HG02840 (cell line): ENCODE measurements around the gene SLC35F3.

ENCODE experiments used
- ATAC-seq: cut with Tn5 transposase; IDR thresholded peaks from one replicate; pipeline ENCODE4 v1.9.1; 2021; ENCODE audit warnings: mild to moderate bottlenecking, moderate library complexity, moderate number of reproducible peaks; ENCODE audit not compliant: unreplicated experiment, low FRiP score

The SLC35F3 gene

DNA sequence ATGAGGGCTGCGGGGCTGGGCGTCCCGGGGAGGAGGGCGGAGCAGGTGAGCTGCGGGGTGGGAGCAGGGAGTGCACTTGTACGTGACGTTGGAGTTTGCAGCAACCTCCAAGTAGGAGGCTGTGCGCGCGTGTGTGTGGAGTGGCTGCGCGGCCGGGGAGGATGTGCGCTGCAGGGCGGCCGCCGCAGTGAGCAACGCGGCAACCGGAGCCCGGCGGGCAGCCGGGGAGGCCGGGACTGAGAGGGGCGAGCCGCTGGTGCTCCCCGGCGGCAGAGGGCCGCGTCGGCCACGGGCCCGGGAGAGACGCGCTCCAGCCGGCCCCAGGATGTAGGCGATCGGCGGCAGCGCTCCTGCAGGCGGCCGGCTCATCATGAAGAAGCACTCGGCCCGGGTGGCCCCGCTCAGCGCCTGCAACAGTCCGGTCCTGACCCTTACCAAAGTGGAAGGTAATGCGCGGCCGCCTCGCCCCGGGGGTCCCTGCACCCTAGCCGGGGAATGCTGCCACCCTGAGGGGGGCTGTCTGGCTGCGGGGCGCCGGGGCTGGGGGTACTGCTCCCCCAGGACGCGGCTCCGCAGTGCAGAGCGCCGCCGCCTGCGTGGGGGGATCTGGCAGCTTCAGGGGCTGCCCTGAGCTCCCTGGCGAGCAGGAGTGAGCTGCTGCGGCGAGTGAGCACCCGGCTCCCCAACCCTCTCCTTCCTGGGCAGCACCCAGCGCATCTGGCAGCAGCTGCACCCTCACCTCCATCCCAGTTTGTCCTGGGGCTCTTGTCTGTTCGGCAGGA lies 309.8 kb downstream of the SLC35F3 start:
- ATAC-seq: no peak

DNA sequence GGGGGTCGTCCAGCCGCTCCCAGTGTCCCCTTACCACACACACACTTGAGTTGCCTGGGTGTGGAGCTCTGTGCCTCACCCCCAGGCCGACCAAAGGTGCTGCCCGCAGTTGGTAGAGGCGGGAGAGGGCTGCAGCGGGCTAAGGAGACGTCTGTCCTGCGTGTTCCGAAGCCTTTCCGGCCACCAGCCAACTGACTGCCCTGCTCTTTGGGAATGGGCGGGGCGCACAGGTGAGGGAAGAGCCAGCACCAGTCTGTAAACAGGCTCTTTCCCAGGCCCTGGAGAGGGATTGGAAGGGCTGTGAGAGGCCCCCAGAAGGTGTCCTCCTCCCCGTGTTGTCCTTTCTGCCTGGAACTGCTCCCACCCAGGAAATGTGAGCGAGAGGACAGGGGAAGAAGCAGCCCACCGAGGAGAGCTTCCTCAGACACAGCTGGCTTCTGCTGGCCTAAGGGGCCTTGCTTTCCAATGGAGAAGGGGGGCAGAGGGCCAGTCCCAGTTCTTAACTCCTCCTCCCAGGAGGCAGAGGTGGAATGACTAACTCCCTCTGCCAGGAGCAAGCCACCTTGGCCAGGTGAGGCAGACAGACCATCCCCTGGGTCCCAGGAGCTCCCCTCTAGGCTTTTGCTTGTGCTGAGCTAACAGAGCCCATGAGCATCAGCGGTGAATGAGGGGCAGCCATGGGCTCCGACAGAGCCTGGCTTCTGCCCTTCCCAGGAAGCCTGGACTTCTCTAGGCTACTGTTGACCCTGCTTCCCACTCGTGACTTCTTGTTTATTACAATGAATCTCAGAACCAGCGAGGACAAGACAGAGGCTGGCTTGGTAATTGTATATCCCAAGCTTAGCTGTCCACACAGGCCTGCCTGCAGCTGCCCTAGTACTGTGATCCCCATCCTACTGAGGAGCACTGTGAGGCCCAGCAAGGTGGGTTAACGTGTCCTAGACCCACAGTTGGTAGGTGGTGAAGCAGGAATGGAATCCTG lies 310.7 kb downstream of the SLC35F3 start:
- ATAC-seq: no peak

DNA sequence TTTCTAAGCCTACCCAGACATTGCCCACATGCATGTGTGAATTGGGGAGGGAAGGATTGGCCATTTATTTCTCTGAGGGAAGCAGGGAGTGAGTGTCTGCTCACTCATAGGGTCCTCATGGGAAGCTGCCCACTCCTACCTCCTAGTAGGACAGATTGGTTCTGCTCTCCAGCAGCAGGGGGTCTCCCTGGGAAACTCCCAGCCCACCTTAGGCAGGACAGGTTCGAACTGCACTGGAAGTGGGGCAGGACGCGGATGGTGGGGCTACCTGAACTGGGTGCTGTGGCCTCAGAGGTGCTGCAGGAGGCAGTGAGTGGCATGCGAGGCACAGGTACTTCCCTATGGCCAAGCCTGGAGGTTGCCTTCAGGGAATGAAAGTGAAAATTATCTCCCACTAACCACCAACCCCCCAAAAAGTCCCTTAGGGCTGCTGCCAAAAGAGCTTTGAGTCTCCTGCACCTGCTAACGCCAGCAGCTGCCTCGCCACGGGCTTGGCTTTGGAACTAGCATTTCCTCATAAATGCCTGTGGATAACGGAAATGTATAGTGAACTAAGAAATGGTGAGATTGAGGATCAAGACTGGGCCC lies 311.7 kb downstream of the SLC35F3 start:
- ATAC-seq: no peak

DNA sequence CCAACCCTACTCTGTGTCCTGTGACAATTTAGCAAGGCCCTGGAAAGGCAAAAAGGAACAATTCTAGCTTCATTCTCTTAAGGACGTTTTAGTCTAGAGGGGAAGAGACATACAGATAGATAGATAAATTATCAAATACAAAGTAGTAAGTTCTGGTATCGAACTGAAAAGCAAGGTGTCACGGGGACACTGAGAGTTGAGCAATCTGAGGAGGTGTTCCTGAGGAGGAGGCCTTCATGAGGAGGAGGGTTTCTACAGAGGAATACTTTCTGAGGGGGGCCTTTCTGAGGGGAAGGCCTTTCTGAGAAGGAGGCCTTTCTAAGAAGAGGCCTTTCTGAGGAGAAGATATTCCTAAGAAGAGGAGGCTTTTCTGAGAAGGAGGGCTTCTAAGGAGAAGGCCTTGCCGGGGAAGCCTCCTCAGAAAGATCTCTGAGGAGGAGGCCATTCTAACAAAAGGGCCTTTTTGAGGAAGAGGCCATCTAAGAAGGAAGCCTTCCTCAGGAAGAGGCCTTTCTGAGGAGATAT lies 312.9 kb downstream of the SLC35F3 start:
- no peak for ATAC-seq

DNA sequence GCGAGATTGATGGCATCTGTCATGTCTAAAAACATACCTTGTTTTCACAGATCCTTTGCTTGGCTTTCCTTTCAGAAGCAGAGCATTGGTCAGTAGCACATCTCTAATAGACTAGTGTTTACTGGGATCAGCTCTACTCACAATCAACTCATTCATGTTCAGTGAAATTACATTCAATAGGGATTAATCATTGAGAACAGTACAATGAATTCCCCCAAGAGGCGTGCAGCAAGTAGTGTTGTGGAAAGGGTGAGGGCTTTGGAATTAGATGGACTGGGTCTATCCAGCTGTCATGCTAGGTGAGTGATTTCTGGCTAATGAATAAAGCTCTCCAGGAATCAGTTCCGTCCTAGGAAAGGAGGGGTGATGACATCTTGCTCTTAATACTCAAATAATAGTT lies 313.6 kb downstream of the SLC35F3 start:
- no peak for ATAC-seq

DNA sequence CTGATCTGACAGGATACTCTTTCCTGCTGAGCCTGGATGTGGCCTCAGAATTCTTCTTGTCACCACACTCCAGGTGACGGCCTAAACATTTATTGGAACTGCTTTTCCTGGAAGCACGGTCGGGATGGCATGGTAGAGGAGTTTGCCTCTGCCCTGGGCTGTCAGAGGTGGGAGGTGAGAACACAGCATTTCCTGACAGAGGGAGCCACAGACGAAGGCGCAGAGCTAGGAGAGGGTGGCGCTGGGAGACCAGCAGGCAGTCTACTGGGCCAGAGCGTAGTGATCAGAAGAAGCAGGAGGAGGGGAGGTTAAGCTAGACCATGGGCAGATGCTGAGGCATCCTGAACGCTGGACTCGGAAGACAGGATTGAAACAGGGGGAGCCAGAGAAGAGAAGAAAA lies 315.2 kb downstream of the SLC35F3 start:
- ATAC-seq: no peak

DNA sequence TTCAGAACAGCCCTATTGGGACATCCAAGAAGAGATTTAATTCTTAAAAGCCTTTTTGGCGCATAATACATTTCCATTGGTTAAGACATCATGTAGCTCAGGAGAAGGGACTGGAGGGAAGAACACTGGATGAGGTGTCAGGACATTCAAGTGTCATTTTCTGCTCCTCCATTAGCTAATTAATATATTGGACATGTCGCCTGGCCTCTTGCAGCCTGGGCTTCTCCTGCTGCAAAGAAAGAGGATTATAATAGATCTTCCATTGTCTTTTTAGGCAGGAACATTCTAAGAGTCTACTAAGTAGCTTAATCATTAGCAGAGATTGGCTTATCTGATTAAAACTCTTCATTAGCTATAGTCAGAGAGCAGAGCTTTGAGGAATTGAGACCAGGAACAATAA lies 317.1 kb downstream of the SLC35F3 start:
- ATAC-seq: no peak

DNA sequence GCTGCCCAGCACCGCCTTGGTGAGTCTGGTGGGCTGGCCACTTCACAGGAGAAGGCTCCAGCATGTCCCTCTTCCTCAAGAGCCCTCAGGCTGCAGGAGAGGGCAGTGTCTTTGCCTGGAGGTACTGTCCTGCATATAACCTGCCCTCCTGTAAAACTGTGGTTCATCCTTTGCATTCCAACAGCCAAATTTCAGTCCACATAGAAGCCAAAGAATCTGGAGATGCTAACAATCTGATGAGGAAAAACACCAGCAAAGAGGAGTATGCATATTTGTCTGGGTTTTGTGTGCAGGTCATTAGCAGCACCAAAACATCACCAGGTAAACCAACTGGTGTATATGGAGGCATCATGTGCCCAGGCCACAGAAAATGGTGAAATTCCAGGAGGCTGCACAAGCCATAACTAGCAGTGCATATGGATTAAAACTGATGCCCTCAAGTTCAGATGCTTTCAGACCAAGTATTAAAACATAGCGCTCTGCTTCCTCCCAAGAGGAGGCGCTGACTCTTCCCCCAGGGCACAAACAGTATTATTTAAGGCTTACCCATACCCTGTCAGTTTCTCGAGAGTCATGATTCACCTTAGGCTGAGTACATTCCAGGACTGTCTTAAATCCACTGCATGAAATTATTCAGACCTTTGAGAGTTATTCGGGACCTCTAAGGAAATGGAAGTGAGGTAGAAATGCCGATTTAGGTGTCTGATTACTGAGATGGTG lies 318.2 kb downstream of the SLC35F3 start:
- no peak for ATAC-seq

DNA sequence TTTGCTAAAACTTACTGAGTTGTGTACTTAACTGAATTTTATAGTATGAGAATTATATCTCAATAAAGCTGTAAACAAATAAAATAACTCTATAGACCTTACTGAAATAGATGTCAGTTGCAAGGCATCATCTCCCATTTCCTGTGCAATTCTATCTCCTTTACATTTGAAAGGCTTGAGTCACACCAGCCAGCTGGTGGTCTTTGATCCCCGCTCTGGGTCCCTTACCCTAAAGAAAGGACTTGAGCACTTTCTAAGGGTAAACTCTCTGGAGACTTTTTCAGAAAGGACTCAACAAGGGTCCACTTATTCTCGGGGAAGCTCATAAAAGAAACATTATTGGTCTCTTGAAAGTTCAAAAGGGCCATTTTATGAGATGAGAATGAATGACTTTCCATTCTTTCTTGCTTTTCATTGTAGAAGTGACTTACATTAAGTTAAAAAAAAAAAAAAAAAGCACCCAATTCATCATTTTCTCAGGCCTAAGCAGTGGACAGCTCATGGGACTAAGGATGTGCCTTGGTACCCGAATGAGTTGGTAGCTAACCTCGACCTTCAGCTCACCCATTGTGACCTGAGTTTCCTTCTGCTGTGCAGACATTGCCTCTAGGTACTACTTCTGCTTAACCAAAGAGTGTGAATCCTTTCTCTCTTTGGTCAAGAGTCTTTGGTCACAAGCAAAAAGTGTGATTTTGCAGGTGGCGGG lies 321.8 kb downstream of the SLC35F3 start:
- no peak for ATAC-seq

DNA sequence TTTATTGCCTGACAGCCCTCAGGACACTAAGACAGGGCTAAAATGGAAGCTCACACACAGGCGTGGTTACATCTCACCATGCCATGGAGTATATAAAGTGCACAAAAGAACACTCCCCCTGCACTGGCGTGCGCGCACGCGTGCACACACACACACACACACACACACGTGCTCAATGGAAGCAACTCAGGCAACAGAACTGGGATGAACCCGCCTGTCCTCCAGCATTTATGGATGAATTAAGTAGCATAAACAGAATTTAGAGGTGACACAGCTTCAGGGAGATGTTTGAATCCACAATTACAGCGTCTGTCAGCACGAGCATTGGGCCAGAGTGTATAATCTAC lies 322.3 kb downstream of the SLC35F3 start:
- no peak for ATAC-seq

DNA sequence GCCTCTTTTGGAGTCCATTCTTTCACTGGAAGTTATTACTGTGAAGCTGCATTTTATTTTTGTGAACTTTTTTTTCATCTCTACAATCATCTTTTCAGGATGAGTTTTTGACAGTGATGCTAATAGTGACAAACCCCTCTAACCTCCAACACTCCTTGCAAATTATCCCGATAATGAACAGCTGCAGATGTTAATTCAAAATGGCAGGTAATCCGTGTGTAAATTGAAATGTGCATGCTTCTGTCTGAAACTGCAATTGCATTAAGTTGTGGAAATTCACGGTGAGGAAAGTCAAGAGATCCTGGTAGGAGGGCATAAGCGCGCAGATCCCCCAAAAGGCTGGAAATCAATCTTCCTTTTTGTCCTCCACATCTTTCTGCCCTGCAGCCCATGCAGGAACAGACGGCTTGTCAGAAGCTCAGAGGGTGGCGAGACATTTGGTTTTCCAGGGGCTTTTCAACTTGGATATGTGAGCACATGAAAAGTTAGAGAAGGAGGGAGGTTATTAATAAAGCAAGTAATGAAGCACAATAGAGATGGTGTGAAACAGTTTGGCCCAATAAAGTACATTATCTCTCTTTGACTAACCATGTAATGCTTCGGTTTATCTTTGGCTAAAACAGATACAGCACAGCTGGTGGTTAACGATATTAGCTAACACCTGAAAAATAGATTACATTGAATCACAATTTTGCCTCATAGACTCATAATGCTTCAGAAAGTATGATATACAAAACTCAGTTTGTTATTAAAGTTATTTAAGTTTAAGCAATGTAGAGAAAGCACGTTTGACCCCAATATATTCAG lies 325.3 kb downstream of the SLC35F3 start:
- no peak for ATAC-seq

DNA sequence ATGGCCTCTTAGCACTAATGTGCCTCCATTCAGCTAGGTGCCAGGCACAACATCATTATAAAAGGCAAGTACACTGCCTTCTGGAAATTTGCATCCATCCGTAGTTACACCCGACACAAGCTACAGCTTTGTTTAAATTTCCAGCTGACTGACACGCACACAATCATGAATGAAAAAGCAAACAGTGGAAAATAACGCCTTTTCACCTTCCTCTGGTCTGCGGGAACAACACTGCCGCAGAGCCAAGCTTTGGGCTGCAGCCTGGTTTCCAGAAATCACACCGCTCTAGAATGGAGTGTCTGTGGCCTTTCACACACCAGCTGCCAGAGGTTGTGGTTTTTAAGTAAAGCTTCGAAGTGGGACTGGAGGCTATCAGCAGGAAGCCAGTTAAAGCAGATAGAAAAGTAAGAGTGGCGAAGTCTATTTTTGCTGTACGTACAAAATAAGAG lies 326.0 kb downstream of the SLC35F3 start:
- no peak for ATAC-seq

DNA sequence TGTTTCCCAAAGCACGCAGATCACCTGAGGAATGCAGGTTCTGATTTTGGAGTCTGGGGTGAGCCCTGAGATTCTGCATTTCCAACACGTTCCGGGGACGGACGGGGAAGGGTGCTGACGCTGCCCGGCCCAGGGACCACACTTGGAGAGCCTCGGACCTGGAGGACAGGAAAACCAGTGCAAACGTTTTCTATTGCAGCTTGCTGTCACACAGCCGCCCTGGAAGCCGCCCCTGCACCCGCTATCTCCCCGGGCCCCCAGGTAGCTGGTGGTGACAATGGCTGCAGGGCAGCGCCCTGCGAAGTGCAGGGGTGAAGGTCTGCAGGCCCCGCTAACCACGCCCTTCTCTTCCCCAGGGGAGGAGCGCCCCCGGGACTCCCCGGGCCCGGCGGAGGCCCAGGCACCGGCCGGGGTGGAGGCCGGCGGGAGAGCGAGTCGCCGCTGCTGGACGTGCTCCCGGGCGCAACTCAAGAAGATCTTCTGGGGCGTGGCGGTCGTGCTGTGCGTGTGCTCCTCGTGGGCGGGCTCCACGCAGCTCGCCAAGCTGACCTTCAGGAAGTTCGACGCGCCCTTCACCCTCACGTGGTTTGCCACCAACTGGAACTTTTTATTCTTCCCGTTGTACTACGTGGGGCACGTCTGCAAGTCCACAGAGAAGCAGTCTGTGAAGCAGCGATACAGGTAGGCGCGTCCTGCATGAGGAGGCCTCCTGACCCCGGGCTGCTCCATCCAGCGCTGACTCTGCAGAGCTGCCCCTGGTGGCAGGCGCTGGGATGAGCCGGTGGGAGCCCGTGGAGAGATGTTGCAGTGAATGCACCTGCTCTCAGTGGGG lies 326.8 kb downstream of the SLC35F3 start:
- ATAC-seq: no peak

DNA sequence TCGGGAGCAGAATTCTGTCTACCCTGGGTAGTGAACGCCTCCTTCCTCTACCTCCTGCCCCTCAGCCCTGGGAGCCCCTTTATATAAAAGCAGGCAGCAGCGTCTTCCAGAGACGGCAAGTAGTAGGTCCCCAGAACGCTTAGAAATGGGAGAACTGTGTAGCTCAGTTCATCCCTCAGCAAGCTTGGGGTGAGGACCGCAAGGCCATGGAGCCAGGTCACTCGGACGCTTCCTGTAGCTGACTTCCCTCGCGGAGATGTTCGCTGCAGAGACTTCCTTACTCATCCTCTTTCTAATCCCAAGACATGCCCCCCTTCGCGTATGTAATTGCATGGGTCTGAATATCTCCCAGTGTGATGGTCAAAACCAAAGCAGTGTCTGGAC lies 327.4 kb downstream of the SLC35F3 start:
- no peak for ATAC-seq

DNA sequence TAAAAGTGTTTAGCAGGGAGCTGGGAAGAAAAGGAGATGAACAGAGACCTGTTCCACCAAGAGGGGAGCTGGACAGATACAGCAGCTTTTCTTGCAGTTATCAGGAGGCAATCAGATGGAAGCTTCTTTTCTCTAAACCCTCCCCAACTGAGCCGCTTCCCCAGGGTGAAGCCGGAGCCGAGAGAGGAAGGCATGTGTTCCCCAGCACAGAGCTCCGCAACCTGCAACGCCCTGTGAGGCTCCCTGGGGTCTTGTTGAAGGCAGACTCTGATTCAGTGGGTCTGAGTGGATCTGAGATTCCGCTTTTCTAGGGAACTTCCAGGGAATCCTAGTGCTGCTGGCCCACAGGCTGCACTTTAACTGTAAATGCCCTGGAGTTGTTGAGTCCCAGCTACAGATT lies 329.7 kb downstream of the SLC35F3 start:
- ATAC-seq: no peak

DNA sequence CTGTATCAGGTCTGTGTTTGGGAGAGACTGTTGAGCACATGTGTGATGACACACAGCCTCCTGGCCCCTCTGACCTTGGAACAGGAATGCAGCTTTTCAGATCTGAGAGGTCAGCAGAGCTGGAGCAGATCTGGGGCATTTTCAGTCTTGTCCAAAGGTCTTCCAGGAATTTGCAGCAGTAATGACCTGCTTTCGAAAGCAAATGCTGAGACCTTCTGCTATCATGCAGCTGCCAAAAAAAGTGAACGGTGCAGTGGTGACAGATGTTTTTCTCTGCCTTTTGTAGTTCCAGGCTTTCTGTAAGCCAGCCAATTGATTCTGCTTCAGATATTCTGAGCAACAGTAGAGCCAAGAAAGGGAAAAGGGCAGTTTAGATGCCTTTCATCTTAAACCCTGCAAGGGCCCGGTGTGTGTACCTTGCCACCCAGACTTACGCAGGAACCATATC lies 331.0 kb downstream of the SLC35F3 start:
- ATAC-seq: no peak

DNA sequence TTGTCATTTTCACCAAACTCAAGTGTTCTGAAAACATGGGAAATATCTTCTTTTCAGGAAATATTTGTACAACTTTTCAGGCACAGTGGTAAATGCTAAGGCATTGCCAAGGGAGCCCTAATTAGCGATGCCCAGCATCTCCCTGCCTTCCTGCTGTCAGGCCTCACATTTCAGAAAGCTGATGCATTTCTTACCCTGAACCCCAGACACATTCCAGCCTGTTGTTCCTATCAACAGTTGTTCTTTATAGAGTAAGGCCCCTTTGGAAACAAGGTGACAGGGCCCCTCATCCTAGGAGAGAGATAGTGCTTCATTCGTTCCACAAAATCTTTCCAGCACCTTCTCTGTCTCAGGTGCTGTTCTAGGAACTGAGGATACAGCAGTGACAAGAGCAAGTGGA lies 332.9 kb downstream of the SLC35F3 start:
- no peak for ATAC-seq

DNA sequence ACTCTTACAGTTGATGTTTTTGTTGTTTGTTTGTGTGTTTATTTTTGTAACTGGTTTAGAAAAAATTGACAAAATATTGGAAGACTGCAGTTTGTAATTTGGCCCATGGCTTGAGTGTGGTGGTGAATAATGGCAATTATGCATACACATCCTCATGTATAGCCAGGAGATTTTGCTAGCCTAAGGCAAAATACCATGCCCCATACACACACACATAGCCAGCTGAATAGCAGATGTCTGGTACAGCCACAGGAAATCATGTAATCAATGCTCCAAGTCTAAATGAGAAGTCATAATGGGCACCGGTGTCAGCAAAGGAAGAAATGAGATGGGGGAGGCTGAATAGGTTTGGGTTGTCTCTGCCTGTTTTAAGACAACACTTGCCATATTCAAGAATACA lies 333.6 kb downstream of the SLC35F3 start:
- no peak for ATAC-seq
